ENCODE results near the gene ATF1.

The ATF1 gene

GRCh38 chr12:50778663-50779590 lies 15.0 kb downstream of the ATF1 start:
- no peak overlapping the region for H3K4me3 ChIP-seq (ENCODE audit: low read depth, low read length)
- no peak for DNase-seq (ENCODE audit: low read depth)
- TF ChIP-seq, protein P1, sequence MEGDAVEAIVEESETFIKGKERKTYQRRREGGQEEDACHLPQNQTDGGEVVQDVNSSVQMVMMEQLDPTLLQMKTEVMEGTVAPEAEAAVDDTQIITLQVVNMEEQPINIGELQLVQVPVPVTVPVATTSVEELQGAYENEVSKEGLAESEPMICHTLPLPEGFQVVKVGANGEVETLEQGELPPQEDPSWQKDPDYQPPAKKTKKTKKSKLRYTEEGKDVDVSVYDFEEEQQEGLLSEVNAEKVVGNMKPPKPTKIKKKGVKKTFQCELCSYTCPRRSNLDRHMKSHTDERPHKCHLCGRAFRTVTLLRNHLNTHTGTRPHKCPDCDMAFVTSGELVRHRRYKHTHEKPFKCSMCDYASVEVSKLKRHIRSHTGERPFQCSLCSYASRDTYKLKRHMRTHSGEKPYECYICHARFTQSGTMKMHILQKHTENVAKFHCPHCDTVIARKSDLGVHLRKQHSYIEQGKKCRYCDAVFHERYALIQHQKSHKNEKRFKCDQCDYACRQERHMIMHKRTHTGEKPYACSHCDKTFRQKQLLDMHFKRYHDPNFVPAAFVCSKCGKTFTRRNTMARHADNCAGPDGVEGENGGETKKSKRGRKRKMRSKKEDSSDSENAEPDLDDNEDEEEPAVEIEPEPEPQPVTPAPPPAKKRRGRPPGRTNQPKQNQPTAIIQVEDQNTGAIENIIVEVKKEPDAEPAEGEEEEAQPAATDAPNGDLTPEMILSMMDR (IDR thresholded peaks at IDR 0.05; ENCODE audit: low read depth, low read length): no peak
- TF ChIP-seq POLR2A (IDR thresholded peaks at IDR 0.05; ENCODE audit: extremely low read depth, insufficient read length) (no peak), MAX (IDR thresholded peaks at IDR 0.05; ENCODE audit: low read depth, low read length) (no peak), MYC (IDR thresholded peaks at IDR 0.05; ENCODE audit: low read depth, low read length) (no peak)

- DNase-seq (ENCODE audit: low read depth): no peak
- TF ChIP-seq MAX (IDR thresholded peaks at IDR 0.05; ENCODE audit: low read depth, low read length) (no peak), POLR2A (IDR thresholded peaks at IDR 0.05; ENCODE audit: extremely low read depth, insufficient read length) (no peak), MYC (IDR thresholded peaks at IDR 0.05; ENCODE audit: low read depth, low read length) (no peak)
- TF ChIP-seq, protein P1 (IDR thresholded peaks at IDR 0.05; ENCODE audit: low read depth, low read length): no peak
- H3K4me3 ChIP-seq (ENCODE audit: low read depth, low read length): no peak overlapping the region
Measured at GRCh38 chr12:50780013-50780412, 16.1 kb downstream of the ATF1 start.

DNA sequence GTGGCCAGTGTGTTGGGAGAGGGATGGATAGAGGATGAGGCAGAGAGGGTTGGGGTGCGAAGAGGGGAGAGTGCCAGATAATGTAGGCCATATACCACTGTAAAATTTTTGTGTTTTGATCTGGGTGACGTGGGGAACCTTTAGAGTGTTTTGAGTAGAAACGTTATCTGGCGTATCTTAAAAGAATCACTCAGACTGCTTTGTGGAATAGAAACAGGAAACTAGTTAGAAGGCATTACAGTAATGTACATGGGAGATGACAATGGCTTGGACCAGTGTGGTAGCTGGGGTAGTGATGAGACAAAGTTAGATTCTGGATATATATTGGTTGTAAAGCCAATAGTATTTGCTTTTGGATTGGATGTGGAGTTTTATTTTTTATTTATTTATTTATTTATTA lies 20.6 kb downstream of the ATF1 start:
- no peak for TF ChIP-seq MAX (IDR thresholded peaks at IDR 0.05; ENCODE audit: low read depth, low read length)
- TF ChIP-seq MYC (IDR thresholded peaks at IDR 0.05; ENCODE audit: low read depth, low read length): no peak
- TF ChIP-seq POLR2A (IDR thresholded peaks at IDR 0.05; ENCODE audit: extremely low read depth, insufficient read length): no peak
- TF ChIP-seq, protein P1 (IDR thresholded peaks at IDR 0.05; ENCODE audit: low read depth, low read length): no peak

GRCh38 chr12:50785406-50786001 lies 21.6 kb downstream of the ATF1 start:
- no peak overlapping the region for H3K4me3 ChIP-seq (ENCODE audit: low read depth, low read length)
- TF ChIP-seq POLR2A (IDR thresholded peaks at IDR 0.05; ENCODE audit: extremely low read depth, insufficient read length) (no peak), MYC (IDR thresholded peaks at IDR 0.05; ENCODE audit: low read depth, low read length) (no peak), MAX (IDR thresholded peaks at IDR 0.05; ENCODE audit: low read depth, low read length) (no peak)
- TF ChIP-seq, protein P1 (IDR thresholded peaks at IDR 0.05; ENCODE audit: low read depth, low read length): no peak
- no peak for DNase-seq (ENCODE audit: low read depth)

More for the DNA sequence above, 20.6 kb downstream of the ATF1 start:
- no peak overlapping the region for H3K4me3 ChIP-seq (ENCODE audit: low read depth, low read length)
- no peak for DNase-seq (ENCODE audit: low read depth)

DNA sequence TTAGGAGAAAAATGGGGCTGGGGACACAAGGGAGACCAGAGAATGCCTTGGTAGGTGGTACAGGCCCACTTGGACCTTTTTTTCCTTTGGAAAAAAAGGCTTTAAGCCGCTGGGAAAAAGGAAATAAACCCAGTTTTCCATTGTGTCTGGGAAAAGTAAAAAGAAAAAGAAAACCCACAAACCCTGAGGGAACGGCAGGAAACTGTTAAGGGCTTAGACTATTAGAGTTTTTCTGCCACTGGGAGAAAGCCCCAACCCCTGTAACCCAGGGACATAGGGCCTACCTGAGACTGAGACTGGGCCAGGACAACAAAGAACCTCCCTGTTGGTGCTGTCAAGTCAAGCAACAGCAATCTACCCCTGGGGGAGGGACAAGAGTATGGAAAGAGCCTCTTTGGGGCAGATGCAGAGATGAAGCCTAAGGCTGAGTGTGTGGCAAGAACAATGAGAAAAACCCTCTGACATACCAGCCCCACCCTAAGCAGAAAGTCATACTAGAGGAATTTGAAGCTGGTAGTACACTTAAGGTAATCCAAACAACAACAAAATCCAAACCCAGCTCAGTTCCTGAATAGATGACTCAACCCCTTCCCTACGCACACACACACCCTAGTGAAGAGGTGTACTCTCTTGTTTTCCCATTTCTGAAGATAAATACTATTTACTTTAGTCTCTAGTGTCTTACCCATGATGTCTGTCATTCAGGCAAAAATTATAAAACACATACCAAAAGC lies 22.8 kb downstream of the ATF1 start:
- no peak overlapping the region for H3K4me3 ChIP-seq (ENCODE audit: low read depth, low read length)
- no peak for DNase-seq (ENCODE audit: low read depth)
- TF ChIP-seq MYC (IDR thresholded peaks at IDR 0.05; ENCODE audit: low read depth, low read length) (no peak), POLR2A (IDR thresholded peaks at IDR 0.05; ENCODE audit: extremely low read depth, insufficient read length) (no peak), MAX (IDR thresholded peaks at IDR 0.05; ENCODE audit: low read depth, low read length) (no peak)
- TF ChIP-seq, protein P1 (IDR thresholded peaks at IDR 0.05; ENCODE audit: low read depth, low read length): no peak

All from NB4 (cell line).